HepG2 (cell line): ENCODE results near the gene ASXL1. TPM values are rescaled to one million over a fixed set of nuclear protein-coding genes. Genes with fewer than 3 reads are reported as not detected.

Source experiments
- CSRNP1 ChIP-seq: sonication (generic); formaldehyde crosslinking; IDR thresholded peaks from 2 replicates; pipeline ENCODE4 v1.8.1; 2023; ENCODE audit warnings: mild to moderate bottlenecking, missing genetic modification reagents
- CSRNP2 ChIP-seq: sonication (generic); formaldehyde crosslinking; conservative IDR thresholded peaks from 2 replicates; pipeline ENCODE4 v1.8.0; 2022; ENCODE audit warnings: low read depth, missing genetic modification reagents
- JARID2 ChIP-seq: sonication (generic); formaldehyde crosslinking; IDR thresholded peaks from 2 replicates; pipeline ENCODE4 v1.8.1; 2023; ENCODE audit warnings: missing genetic modification reagents, inconsistent platforms; ENCODE audit not compliant: insufficient replicate concordance
- JDP2 ChIP-seq: sonication (generic); formaldehyde crosslinking; IDR thresholded peaks from 2 replicates; pipeline ENCODE4 v1.8.1; 2022; ENCODE audit warnings: missing genetic modification reagents, borderline replicate concordance
- MTA3 ChIP-seq: sonication (generic); formaldehyde crosslinking; IDR thresholded peaks from 2 replicates; pipeline ENCODE4 v1.4.0; 2020; ENCODE audit warnings: missing genetic modification reagents
- MTERF4 ChIP-seq: sonication (generic); formaldehyde crosslinking; IDR thresholded peaks from 2 replicates; pipeline ENCODE4 v1.8.0; 2023; ENCODE audit warnings: mild to moderate bottlenecking, missing genetic modification reagents
- NFE2L2 ChIP-seq: fragments of 150-350 bp; IDR thresholded peaks from 2 replicates; pipeline ENCODE4 v1.6.1; 2014; ENCODE audit warnings: low read length
- PHB2 ChIP-seq: fragments of 450-650 bp; IDR thresholded peaks from 2 replicates; pipeline ENCODE4 v1.6.1; 2018; ENCODE audit not compliant: partially characterized antibody
- RORA ChIP-seq: sonication (generic); formaldehyde crosslinking; IDR thresholded peaks from 2 replicates; pipeline ENCODE4 v1.5.0; 2020; ENCODE audit warnings: mild to moderate bottlenecking, missing genetic modification reagents, moderate library complexity
- SNRNP70 ChIP-seq: fragments of 200-400 bp; formaldehyde crosslinking; IDR thresholded peaks from 2 replicates; pipeline ENCODE4 v1.6.1; 2017; ENCODE audit warnings: mild to moderate bottlenecking, low read depth, low read length, moderate library complexity
- SP140L ChIP-seq: sonication (generic); formaldehyde crosslinking; IDR thresholded peaks from 2 replicates; pipeline ENCODE4 v1.4.0; 2020; ENCODE audit warnings: missing genetic modification reagents, borderline replicate concordance
- ZBTB26 ChIP-seq: IDR thresholded peaks from 2 replicates; pipeline ENCODE4 v1.6.1; 2016; ENCODE audit warnings: missing compliant biosample characterization, missing genetic modification reagents, borderline replicate concordance
- ZBTB4 ChIP-seq: sonication (generic); formaldehyde crosslinking; IDR thresholded peaks from 2 replicates; pipeline ENCODE4 v1.4.0; 2020; ENCODE audit warnings: missing genetic modification reagents, mild to moderate bottlenecking, borderline replicate concordance
- ZGPAT ChIP-seq: IDR thresholded peaks from 2 replicates; pipeline ENCODE4 v1.6.1; 2016; ENCODE audit warnings: mild to moderate bottlenecking
- ZNF274 ChIP-seq: sonication (generic); formaldehyde crosslinking; IDR thresholded peaks from 2 replicates; pipeline ENCODE4 v1.5.1; 2020; ENCODE audit warnings: mild to moderate bottlenecking, missing genetic modification reagents
- ZNF335 ChIP-seq: sonication (generic); formaldehyde crosslinking; IDR thresholded peaks from 2 replicates; pipeline ENCODE4 v1.4.0; 2020; ENCODE audit warnings: missing genetic modification reagents
- ZNF616 ChIP-seq: sonication (generic); formaldehyde crosslinking; IDR thresholded peaks from 2 replicates; pipeline ENCODE4 v1.5.0; 2020; ENCODE audit warnings: low read depth, mild to moderate bottlenecking, missing genetic modification reagents
- ZNF883 ChIP-seq: sonication (generic); formaldehyde crosslinking; IDR thresholded peaks from 2 replicates; pipeline ENCODE4 v1.5.1; 2020; ENCODE audit warnings: mild to moderate bottlenecking, missing genetic modification reagents; ENCODE audit errors: not compliant biosample characterization
- polyA plus RNA-seq, 8 experiments: library from polyadenylated mRNA; depleted of rRNA in 3 of 8; stranded (reverse) in 7 of 8; unstranded in 1 of 8; fragments of >200 nt; fragmentation: Illumina TruSeq in 4 of 8; extraction: Trizol in 4 of 8; gene quantifications; 2 replicates each; pipeline versions ENCODE4 v1.2.1 to v1.2.3, GENCODE V29; 2011 to 2016; ENCODE audit warnings: low read depth in 4 of 8, missing spikeins in 1 of 8, mixed read lengths in 1 of 8; ENCODE audit not compliant: insufficient read depth in 1 of 8
- total RNA-seq, 5 experiments: library from RNA; depleted of rRNA; stranded (reverse); fragments of >200 nt; fragmentation: Illumina TruSeq; extraction: Trizol; gene quantifications; 2 replicates each; pipeline ENCODE4 v1.2.3, GENCODE V29; 2016; ENCODE audit warnings: low read depth in 1 of 5

ASXL1 gene
- total and polyA plus RNA-seq, 2 of the 13 experiments (the other 11 are each of a cell fraction or from before 2014, with no cell fraction given), result 62.1 to 74.8 TPM

- TF ChIP-seq CSRNP2 (CRISPR knock-in tag) (0 out of 2 replicates have a peak, but pooled peaks have one; percentile 46), PHB2 (no peak), ZNF883 (CRISPR knock-in tag) (peak; percentile 81), ZBTB26 (CRISPR knock-in tag) (peak; percentile 92), SP140L (CRISPR knock-in tag) (no peak; the same call in 1 of the 2 replicates), ZNF274 (CRISPR knock-in tag) (0 out of 2 replicates have a peak, but pooled peaks have one; percentile 47), CSRNP1 (CRISPR knock-in tag) (no peak; the same call in 1 of the 2 replicates), ZNF335 (CRISPR knock-in tag) (peak; percentile 83), ZBTB4 (CRISPR knock-in tag) (peak; percentile 99), ZNF616 (CRISPR knock-in tag) (no peak; the same call in 1 of the 2 replicates), SNRNP70 (no peak), JARID2 (CRISPR knock-in tag) (peak; percentile 97), MTERF4 (CRISPR knock-in tag) (peak; percentile 53; the same call in 1 of the 2 replicates), JDP2 (CRISPR knock-in tag) (peak; percentile 57; the same call in 1 of the 2 replicates), ZGPAT (peak; percentile 99), NFE2L2 (peak; percentile 1; the same call in 1 of the 2 replicates), MTA3 (CRISPR knock-in tag) (no peak), RORA (CRISPR knock-in tag) (no peak)
These were observed at the start of gene ASXL1 (continued) for GRCh38 chr20:32357869-32358631.
